ENCODE data around the gene DAG1. TPM values are rescaled to one million over a fixed set of nuclear protein-coding genes. Genes with fewer than 3 reads are reported as not detected.
A peak's percentile ranks its signal among the peaks of the same experiment; 100 is the strongest.

Gene DAG1
- total and polyA plus RNA-seq, 5 donors from 2014 or later = 3.2 to 15.7 (median 4.3) TPM

DNA sequence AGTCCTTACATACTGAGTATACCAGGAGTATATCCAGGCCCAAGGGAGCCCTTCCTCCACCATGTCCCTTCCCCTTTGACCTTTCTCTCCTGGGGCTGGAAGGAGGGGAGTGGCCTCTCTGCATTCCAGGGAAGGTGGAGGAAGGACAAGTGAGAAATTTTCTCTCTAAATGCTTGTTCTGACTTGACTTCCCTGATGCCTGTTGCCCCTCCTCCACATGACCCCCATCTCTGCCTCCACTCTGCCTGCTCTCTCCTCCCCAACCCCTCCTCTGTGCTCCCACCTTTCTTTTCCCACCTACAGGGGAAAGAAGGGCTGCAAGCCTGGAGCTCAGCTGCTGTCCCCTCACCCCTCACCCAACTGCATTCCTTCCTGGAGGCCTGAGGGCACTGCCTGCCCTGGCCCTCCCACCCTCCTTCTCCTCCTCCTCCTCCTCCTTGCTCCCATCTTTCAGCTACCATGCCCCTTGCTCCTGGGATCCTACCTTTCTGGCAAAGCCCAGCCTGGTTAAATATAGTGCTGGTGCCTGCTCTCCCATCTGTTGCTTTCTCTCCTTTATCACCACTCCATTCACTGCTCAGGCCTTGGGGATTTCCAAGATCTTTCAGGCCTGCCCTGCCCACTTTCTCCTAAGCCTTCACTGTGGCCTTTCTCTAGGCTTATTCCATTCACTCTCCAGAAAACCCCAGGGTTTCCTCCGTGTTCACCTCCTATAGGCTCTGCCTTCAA lies 8.5 kb upstream of the DAG1 start:
- no peaks in the 10 kb centered on the region for H3K27me3 ChIP-seq (ENCODE audit: control insufficient read depth, insufficient read depth, low read length)
- H3K4me3 Mint-ChIP-seq = no peak overlapping the region
- H3K4me3 ChIP-seq (ENCODE audit: low read depth, low read length) = no peak overlapping the region
- H3K27ac ChIP-seq (ENCODE audit: insufficient read depth, low read length, poor library complexity, severe bottlenecking) = no peak overlapping the region
- no peaks in the 10 kb centered on the region for H3K27me3 Mint-ChIP-seq
- no peaks in the 10 kb centered on the region for H3K36me3 Mint-ChIP-seq
- DNase-seq = no peak
- H3K4me1 ChIP-seq (ENCODE audit: control insufficient read depth, insufficient read depth, low read length, poor library complexity, severe bottlenecking) = no peaks in the 10 kb centered on the region
- no peaks in the 10 kb centered on the region for H3K36me3 ChIP-seq (ENCODE audit: control insufficient read depth, insufficient read depth, low read length)
- H3K9me3 ChIP-seq (ENCODE audit: control insufficient read depth in 2 of 2, low read length in 2 of 2) = no peaks in the 10 kb centered on the region
- no peaks in the 10 kb centered on the region for H3K9me3 Mint-ChIP-seq
- H3K27ac Mint-ChIP-seq = no peak overlapping the region
- H3K4me1 Mint-ChIP-seq = no peaks in the 10 kb centered on the region
- ATAC-seq (ENCODE audit: low read depth in 2 of 2) = no peak

GRCh38 chr3:49462222-49462621 lies 7.8 kb upstream of the DAG1 start:
- DNase-seq (no peak), ATAC-seq (ENCODE audit: low read depth in 2 of 2) (no peak)
- no peaks in the 10 kb centered on the region for H3K27me3 ChIP-seq (ENCODE audit: control insufficient read depth, insufficient read depth, low read length)
- H3K9me3 Mint-ChIP-seq = no peaks in the 10 kb centered on the region
- no peak overlapping the region for H3K27ac ChIP-seq (ENCODE audit: insufficient read depth, low read length, poor library complexity, severe bottlenecking)
- H3K36me3 ChIP-seq (ENCODE audit: control insufficient read depth, insufficient read depth, low read length) = no peaks in the 10 kb centered on the region
- H3K4me3 Mint-ChIP-seq = no peak overlapping the region
- no peaks in the 10 kb centered on the region for H3K4me1 Mint-ChIP-seq
- H3K4me1 ChIP-seq (ENCODE audit: control insufficient read depth, insufficient read depth, low read length, poor library complexity, severe bottlenecking) = no peaks in the 10 kb centered on the region
- H3K4me3 ChIP-seq (ENCODE audit: low read depth, low read length) = no peak overlapping the region
- no peaks in the 10 kb centered on the region for H3K36me3 Mint-ChIP-seq
- no peaks in the 10 kb centered on the region for H3K27me3 Mint-ChIP-seq
- no peak overlapping the region for H3K27ac Mint-ChIP-seq
- no peaks in the 10 kb centered on the region for H3K9me3 ChIP-seq (ENCODE audit: control insufficient read depth in 2 of 2, low read length in 2 of 2)

GRCh38 chr3:49465270-49466034 lies 4.6 kb upstream of the DAG1 start:
- ATAC-seq (ENCODE audit: low read depth in 2 of 2) = no peak
- no peak overlapping the region for H3K27ac ChIP-seq (ENCODE audit: insufficient read depth, low read length, poor library complexity, severe bottlenecking)
- no peak for DNase-seq
- no peaks in the 10 kb centered on the region for H3K36me3 ChIP-seq (ENCODE audit: control insufficient read depth, insufficient read depth, low read length)
- H3K36me3 Mint-ChIP-seq = no peaks in the 10 kb centered on the region
- no peak overlapping the region for H3K4me3 ChIP-seq (ENCODE audit: low read depth, low read length)
- H3K9me3 ChIP-seq (ENCODE audit: control insufficient read depth in 2 of 2, low read length in 2 of 2) = no peaks in the 10 kb centered on the region
- peaks cover 6% of the 10 kb centered on the region for H3K4me1 ChIP-seq (ENCODE audit: control insufficient read depth, insufficient read depth, low read length, poor library complexity, severe bottlenecking)
- no peak overlapping the region for H3K27ac Mint-ChIP-seq
- H3K27me3 ChIP-seq (ENCODE audit: control insufficient read depth, insufficient read depth, low read length) = no peaks in the 10 kb centered on the region
- no peaks in the 10 kb centered on the region for H3K27me3 Mint-ChIP-seq
- peak overlapping the region in 1 of 4 donors; percentile 38 for H3K4me3 Mint-ChIP-seq
- H3K4me1 Mint-ChIP-seq = peaks cover 0 to 7% (median 5%) of the 10 kb centered on the region in 4 donors
- no peaks in the 10 kb centered on the region for H3K9me3 Mint-ChIP-seq

- Mint-ChIP-seq H3K36me3 (no peaks in the 10 kb centered on the region), H3K9me3 (no peaks in the 10 kb centered on the region), H3K4me1 (peaks cover 1 to 12% (median 8%) of the 10 kb centered on the region in 4 donors), H3K27ac (peak overlapping the region in 1 of 3 donors; percentile 63), H3K27me3 (no peaks in the 10 kb centered on the region), H3K4me3 (no peak overlapping the region)
- Histone ChIP-seq H3K27me3 (ENCODE audit: control insufficient read depth, insufficient read depth, low read length) (no peaks in the 10 kb centered on the region), H3K4me3 (ENCODE audit: low read depth, low read length) (no peak overlapping the region), H3K27ac (ENCODE audit: insufficient read depth, low read length, poor library complexity, severe bottlenecking) (no peak overlapping the region), H3K36me3 (ENCODE audit: control insufficient read depth, insufficient read depth, low read length) (no peaks in the 10 kb centered on the region), H3K4me1 (ENCODE audit: control insufficient read depth, insufficient read depth, low read length, poor library complexity, severe bottlenecking) (peaks cover 12% of the 10 kb centered on the region), H3K9me3 (ENCODE audit: control insufficient read depth in 2 of 2, low read length in 2 of 2) (no peaks in the 10 kb centered on the region)
- DNase-seq (no peak), ATAC-seq (ENCODE audit: low read depth in 2 of 2) (no peak)
Measured at GRCh38 chr3:49466085-49466484, 4.0 kb upstream of the DAG1 start.

DNA sequence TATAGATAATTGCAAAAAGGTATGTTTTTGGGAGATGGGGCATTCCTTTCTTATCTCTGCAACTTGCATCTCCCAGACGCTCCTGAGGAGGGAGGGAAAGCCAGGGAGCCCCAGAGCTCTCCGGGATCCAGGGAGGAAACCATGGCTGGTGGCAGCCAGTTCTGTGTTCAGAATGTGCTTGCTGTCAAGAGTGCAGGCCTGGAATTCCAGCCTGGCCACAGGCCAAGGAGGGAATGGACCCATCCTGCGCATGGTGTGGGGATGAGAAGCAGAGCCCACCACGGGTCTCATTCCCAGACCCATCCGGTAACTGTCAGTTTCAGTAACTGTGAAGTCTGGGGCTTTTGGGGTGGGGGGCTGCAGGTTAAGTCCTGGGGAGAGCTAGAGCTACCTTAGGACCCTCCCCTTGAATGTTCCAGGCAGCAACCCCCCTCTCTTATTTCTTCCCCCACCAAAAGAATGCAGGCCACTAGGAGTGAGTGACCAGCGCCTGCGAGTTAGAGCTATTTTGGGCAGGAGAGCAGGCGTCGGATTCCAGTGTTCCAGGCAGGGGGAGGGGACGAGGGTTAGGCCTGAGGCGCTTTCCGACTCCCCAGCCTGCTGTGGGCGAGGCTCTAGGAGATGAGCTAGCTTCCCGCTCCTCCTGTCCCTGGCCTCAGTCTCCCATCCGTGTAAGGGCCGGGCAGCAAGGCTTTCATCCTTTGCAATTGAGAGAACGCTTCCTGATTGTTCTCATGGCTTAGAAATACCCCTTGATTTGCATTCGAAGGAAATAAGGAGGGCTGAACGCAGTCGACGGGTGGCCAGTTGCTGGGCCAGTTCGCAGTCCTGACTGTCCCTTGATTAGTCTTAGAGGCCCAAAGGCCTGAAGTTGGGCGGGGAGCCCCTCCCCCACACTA lies 781 bp upstream of the DAG1 start:
- Mint-ChIP-seq H3K27me3 (no peaks in the 10 kb centered on the region), H3K36me3 (no peaks in the 10 kb centered on the region), H3K4me1 (peaks cover 7 to 25% (median 20%) of the 10 kb centered on the region in 4 donors), H3K27ac (peak overlapping the region; percentile 80 to 95 (median 93)), H3K4me3 (peak overlapping the region; percentile 91 to 99 (median 94)), H3K9me3 (no peaks in the 10 kb centered on the region)
- Histone ChIP-seq H3K27me3 (ENCODE audit: control insufficient read depth, insufficient read depth, low read length) (no peaks in the 10 kb centered on the region), H3K4me1 (ENCODE audit: control insufficient read depth, insufficient read depth, low read length, poor library complexity, severe bottlenecking) (peaks cover 22% of the 10 kb centered on the region), H3K36me3 (ENCODE audit: control insufficient read depth, insufficient read depth, low read length) (no peaks in the 10 kb centered on the region), H3K4me3 (ENCODE audit: low read depth, low read length) (peak overlapping the region; percentile 80), H3K9me3 (ENCODE audit: control insufficient read depth in 2 of 2, low read length in 2 of 2) (no peaks in the 10 kb centered on the region), H3K27ac (ENCODE audit: insufficient read depth, low read length, poor library complexity, severe bottlenecking) (peak overlapping the region; percentile 89)
- DNase-seq (no peak), ATAC-seq (ENCODE audit: low read depth in 2 of 2) (no peak)

DNA sequence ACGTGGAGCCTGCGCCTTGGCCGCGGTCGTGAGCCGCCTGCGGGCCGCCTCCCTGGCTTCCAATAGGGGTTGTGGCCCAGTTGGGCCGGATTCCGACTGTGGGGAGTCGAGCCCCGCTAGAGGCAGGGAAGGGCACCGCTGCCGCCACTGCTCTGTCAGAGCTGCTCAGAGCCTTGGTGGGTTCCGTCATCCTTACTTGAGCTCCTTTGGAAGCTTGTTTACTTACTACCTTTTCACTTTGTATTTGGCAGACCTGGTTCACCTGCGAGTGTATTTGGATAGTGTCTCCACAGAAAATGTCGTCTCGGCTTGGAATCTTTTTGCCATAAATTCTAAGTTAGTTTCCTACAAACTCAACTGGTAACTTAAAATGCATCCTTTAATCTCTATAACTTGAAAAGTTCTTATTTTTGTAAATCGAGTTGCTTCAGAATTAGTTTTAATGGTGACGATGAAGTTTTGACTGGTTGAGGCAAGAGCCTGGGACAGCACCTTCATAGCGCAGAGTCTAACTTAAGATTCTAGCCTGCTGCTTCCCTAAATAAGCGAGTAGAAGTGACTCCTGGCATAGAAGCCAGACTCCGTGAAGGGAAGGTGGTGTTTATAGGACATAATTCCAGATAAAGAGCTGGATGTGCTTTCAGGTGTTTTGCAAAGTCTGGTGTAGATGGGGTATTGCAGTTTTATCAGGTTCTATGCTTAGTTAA lies 800 bp downstream of the DAG1 start:
- Mint-ChIP-seq H3K27ac (peak overlapping the region; percentile 88 to 98 (median 96)), H3K36me3 (no peaks in the 10 kb centered on the region), H3K27me3 (no peaks in the 10 kb centered on the region), H3K9me3 (no peaks in the 10 kb centered on the region), H3K4me1 (peaks cover 7 to 29% (median 22%) of the 10 kb centered on the region in 4 donors), H3K4me3 (peak overlapping the region; percentile 90 to 99 (median 92))
- Histone ChIP-seq H3K4me1 (ENCODE audit: control insufficient read depth, insufficient read depth, low read length, poor library complexity, severe bottlenecking) (peaks cover 22% of the 10 kb centered on the region), H3K4me3 (ENCODE audit: low read depth, low read length) (peak overlapping the region; percentile 96), H3K27ac (ENCODE audit: insufficient read depth, low read length, poor library complexity, severe bottlenecking) (peak overlapping the region; percentile 89), H3K9me3 (ENCODE audit: control insufficient read depth in 2 of 2, low read length in 2 of 2) (no peaks in the 10 kb centered on the region), H3K36me3 (ENCODE audit: control insufficient read depth, insufficient read depth, low read length) (no peaks in the 10 kb centered on the region), H3K27me3 (ENCODE audit: control insufficient read depth, insufficient read depth, low read length) (no peaks in the 10 kb centered on the region)
- ATAC-seq (ENCODE audit: low read depth in 2 of 2) = peak; percentile 12 to 17
- DNase-seq = no peak

Data from CD4-positive, CD25-positive, alpha-beta regulatory T cell (primary cell).